Gastroesophageal sphincter (tissue), 4 donors: ENCODE data around the gene PAN2. TPM values are rescaled to one million over a fixed set of nuclear protein-coding genes. Genes with fewer than 3 reads are reported as not detected.
"Not testable (repeated sequence)": the region's sequence is repeated elsewhere in the genome, so short reads cannot be mapped to it uniquely, and the experiment has no call there.

Experiments used
- ATAC-seq: fragments of 150-250 bp; one replicate; pipeline ENCODE4 v1.9.1; 2016; ENCODE audit warnings: mild to moderate bottlenecking, moderate library complexity
- H3K27ac ChIP-seq, 4 donors: fragments of 200-600 bp; sonication (generic) in 3 of 4; 1 replicate in 3 of 4; 2 replicates in 1 of 4; pipeline ENCODE4 v1.5.1; 2016 to 2019
- H3K27me3 ChIP-seq: fragments of 200-600 bp; sonication (generic); one replicate; pipeline ENCODE4 v1.5.1; 2019
- H3K36me3 ChIP-seq, 2 donors: fragments of 200-600 bp; sonication (generic); one replicate each; pipeline ENCODE4 v1.5.1; 2019; ENCODE audit warnings: control low read depth in 1 of 2
- H3K4me1 ChIP-seq, 3 donors: fragments of 200-600 bp; sonication (generic); 1 replicate in 2 of 3; 2 replicates in 1 of 3; pipeline ENCODE4 v1.5.1; 2016 to 2019; ENCODE audit warnings: control low read depth in 2 of 3
- H3K4me3 ChIP-seq, 2 donors: fragments of 200-600 bp; sonication (generic); one replicate each; pipeline ENCODE4 v1.5.1; 2019; ENCODE audit warnings: mild to moderate bottlenecking in 1 of 2, moderate library complexity in 1 of 2
- H3K9me3 ChIP-seq, 3 donors: fragments of 200-600 bp; sonication (generic); one replicate each; pipeline ENCODE4 v1.5.1; 2017 to 2019; ENCODE audit warnings: control low read depth in 2 of 3
- EP300 ChIP-seq: sonication (generic); formaldehyde crosslinking; IDR thresholded peaks from one replicate; pipeline ENCODE4 v1.6.1; 2017; ENCODE audit warnings: antibody characterized with exemption, mild to moderate bottlenecking
- POLR2A ChIP-seq, 2 donors: fragments of 450-650 bp; IDR thresholded peaks; one replicate each; pipeline ENCODE4 v1.6.1; 2017; ENCODE audit warnings: antibody characterized with exemption in 2 of 2, mild to moderate bottlenecking in 2 of 2, moderate library complexity in 1 of 2
- POLR2AphosphoS5 ChIP-seq: sonication (generic); formaldehyde crosslinking; IDR thresholded peaks from one replicate; pipeline ENCODE4 v1.6.1; 2017; ENCODE audit warnings: antibody characterized with exemption
- WGBS, 2 donors: methylation state at CpG; one replicate each; pipeline ENCODE4 v1.1.5; 2018; ENCODE audit warnings: low coverage in 1 of 2; 5-methylcytosine and 5-hydroxymethylcytosine counted together
- total RNA-seq, 4 donors: library from RNA; depleted of rRNA; stranded (reverse); fragments of >200 nt; gene quantifications; one replicate each; pipeline ENCODE4 v1.1.0, GENCODE V29; 2016
- TF ChIP-seq, protein P1 (sequence below), 4 experiments: fragments of 200-600 bp in 2 of 4; fragments of 450-650 bp in 2 of 4; sonication (generic) in 1 of 4; IDR thresholded peaks; one replicate each; pipeline ENCODE4 v1.5.1; 2017 to 2019; ENCODE audit warnings: antibody characterized with exemption in 4 of 4, mild to moderate bottlenecking in 2 of 4, moderate library complexity in 2 of 4

Gene PAN2
- total RNA-seq, 4 donors from 2014 or later = 12.6 to 73.6 (median 30.3) TPM

DNA sequence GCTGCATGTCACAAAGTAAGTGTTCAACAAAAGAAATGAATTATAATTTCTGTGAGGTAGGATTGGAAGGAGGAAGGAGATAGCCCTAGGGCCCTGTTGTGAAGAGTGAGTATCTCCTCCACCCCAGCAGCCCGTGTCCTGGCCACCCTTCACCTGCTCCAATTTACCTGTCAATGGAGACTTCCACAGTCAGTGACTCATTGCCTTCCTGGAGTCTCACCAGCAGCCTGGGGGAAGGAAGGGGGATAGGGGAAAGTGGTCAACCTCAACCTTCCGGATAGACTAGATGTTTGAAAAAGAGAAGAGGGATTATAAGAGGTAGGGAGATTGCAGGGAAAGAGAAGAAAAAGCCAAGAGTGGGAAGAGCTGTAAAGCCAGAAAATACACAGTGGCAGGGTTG, 16.9 kb upstream of the PAN2 start:
- H3K27me3 ChIP-seq = no peaks in the 10 kb centered on the region
- peaks cover 0 to 100% of the 10 kb centered on the region in 2 donors for H3K36me3 ChIP-seq

GRCh38 chr12:56348776-56349175, 15.0 kb upstream of the PAN2 start:
- WGBS, 2 donors = 69 to 80% methylated on average over 1 to 2 of the region's 5 CpGs
- H3K36me3 ChIP-seq = peaks cover 0 to 100% of the 10 kb centered on the region in 2 donors
- ATAC-seq = no peak

More for the DNA sequence above, 16.9 kb upstream of the PAN2 start:
- Histone ChIP-seq H3K4me1 (no peaks in the 10 kb centered on the region), H3K27ac (no peak overlapping the region), H3K9me3 (no peaks in the 10 kb centered on the region), H3K4me3 (no peak overlapping the region)
- no peak for TF ChIP-seq POLR2AphosphoS5
- TF ChIP-seq POLR2A (IDR thresholded peaks at IDR 0.05) = no peak
- WGBS, 2 donors = 86 to 88% methylated on average over 1 of the region's 2 CpGs
- ATAC-seq = no peak

DNA sequence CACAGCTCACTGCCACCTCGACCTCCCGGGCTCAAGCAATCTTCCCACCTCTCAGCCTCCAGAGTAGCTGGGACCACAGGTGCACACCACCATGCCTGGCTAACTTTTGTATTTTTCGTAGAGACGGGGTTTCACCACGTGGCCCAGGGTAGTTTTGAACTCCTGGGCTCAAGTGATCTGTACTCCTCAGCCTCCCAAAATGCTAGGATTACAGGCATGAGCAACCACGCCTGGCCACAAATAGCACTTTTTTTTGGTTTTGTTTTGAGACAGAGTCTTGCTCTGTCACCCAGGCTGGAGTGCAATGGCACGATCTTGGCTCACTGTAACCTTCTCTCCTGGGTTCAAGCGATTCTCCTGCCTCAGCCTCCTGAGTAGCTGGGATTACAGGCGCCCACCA, 13.5 kb upstream of the PAN2 start:
- H3K9me3 ChIP-seq, H3K27ac ChIP-seq, H3K27me3 ChIP-seq, H3K4me3 ChIP-seq, H3K4me1 ChIP-seq, ATAC-seq: not testable (repeated sequence)
- 97 to 100% methylated on average over 1 to 4 of the region's 9 CpGs for WGBS, 2 donors
- H3K36me3 ChIP-seq = peaks cover 0 to 100% of the 10 kb centered on the region in 2 donors

More at GRCh38 chr12:56348776-56349175, 15.0 kb upstream of the PAN2 start:
- no peaks in the 10 kb centered on the region for H3K9me3 ChIP-seq
- no peak overlapping the region for H3K4me3 ChIP-seq
- H3K4me1 ChIP-seq = no peaks in the 10 kb centered on the region
- H3K27me3 ChIP-seq = no peaks in the 10 kb centered on the region
- TF ChIP-seq, protein P1, sequence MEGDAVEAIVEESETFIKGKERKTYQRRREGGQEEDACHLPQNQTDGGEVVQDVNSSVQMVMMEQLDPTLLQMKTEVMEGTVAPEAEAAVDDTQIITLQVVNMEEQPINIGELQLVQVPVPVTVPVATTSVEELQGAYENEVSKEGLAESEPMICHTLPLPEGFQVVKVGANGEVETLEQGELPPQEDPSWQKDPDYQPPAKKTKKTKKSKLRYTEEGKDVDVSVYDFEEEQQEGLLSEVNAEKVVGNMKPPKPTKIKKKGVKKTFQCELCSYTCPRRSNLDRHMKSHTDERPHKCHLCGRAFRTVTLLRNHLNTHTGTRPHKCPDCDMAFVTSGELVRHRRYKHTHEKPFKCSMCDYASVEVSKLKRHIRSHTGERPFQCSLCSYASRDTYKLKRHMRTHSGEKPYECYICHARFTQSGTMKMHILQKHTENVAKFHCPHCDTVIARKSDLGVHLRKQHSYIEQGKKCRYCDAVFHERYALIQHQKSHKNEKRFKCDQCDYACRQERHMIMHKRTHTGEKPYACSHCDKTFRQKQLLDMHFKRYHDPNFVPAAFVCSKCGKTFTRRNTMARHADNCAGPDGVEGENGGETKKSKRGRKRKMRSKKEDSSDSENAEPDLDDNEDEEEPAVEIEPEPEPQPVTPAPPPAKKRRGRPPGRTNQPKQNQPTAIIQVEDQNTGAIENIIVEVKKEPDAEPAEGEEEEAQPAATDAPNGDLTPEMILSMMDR (IDR thresholded peaks at IDR 0.05) = no peak
- TF ChIP-seq EP300 = no peak
- no peak for TF ChIP-seq POLR2AphosphoS5
- TF ChIP-seq POLR2A (IDR thresholded peaks at IDR 0.05) = no peak
- no peak overlapping the region for H3K27ac ChIP-seq

GRCh38 chr12:56346675-56347074, 12.9 kb upstream of the PAN2 start:
- no peak for ATAC-seq
- no peak overlapping the region for H3K27ac ChIP-seq
- H3K27me3 ChIP-seq = no peaks in the 10 kb centered on the region
- H3K4me3 ChIP-seq = no peak overlapping the region
- no peaks in the 10 kb centered on the region for H3K9me3 ChIP-seq
- 60% methylated on average over 4 of the region's 7 CpGs; no CpG with 5 or more reads in 1 of the 2 donors for WGBS, 2 donors
- H3K36me3 ChIP-seq = peaks cover 0 to 98% of the 10 kb centered on the region in 2 donors
- no peaks in the 10 kb centered on the region for H3K4me1 ChIP-seq
- TF ChIP-seq, protein P1 (IDR thresholded peaks at IDR 0.05) = no peak
- TF ChIP-seq EP300 = no peak

- H3K27me3 ChIP-seq, ATAC-seq, H3K27ac ChIP-seq, H3K4me3 ChIP-seq, H3K9me3 ChIP-seq, H3K4me1 ChIP-seq: not testable (repeated sequence)
- peaks cover 0 to 60% of the 10 kb centered on the region in 2 donors for H3K36me3 ChIP-seq
- WGBS, 2 donors = 100% methylated on average over 2 of the region's 2 CpGs; no CpG with 5 or more reads in 1 of the 2 donors
Observed at GRCh38 chr12:56342290-56342689, 8.5 kb upstream of the PAN2 start.

GRCh38 chr12:56341616-56342015, 7.8 kb upstream of the PAN2 start:
- Histone ChIP-seq H3K4me3 (no peak overlapping the region), H3K9me3 (no peaks in the 10 kb centered on the region), H3K36me3 (peaks cover 0 to 54% of the 10 kb centered on the region in 2 donors), H3K27ac (no peak overlapping the region), H3K27me3 (no peaks in the 10 kb centered on the region), H3K4me1 (no peaks in the 10 kb centered on the region)
- WGBS, 2 donors = 0 to 46% methylated on average over 1 of the region's 1 CpG
- TF ChIP-seq, protein P1 (IDR thresholded peaks at IDR 0.05) = no peak
- TF ChIP-seq POLR2AphosphoS5 (no peak), EP300 (no peak)
- ATAC-seq = no peak

GRCh38 chr12:56339158-56339422, 5.3 kb upstream of the PAN2 start:
- Histone ChIP-seq H3K4me3 (no peak overlapping the region), H3K36me3 (peaks cover 0 to 28% of the 10 kb centered on the region in 2 donors), H3K27me3 (no peaks in the 10 kb centered on the region), H3K27ac (no peak overlapping the region), H3K4me1 (no peaks in the 10 kb centered on the region), H3K9me3 (no peaks in the 10 kb centered on the region)
- TF ChIP-seq POLR2AphosphoS5 = no peak
- no peak for TF ChIP-seq EP300
- no peak for TF ChIP-seq POLR2A (IDR thresholded peaks at IDR 0.05)
- TF ChIP-seq, protein P1 (IDR thresholded peaks at IDR 0.05) = no peak
- ATAC-seq = no peak
- WGBS, 2 donors = 78 to 100% methylated on average over 1 of the region's 1 CpG
